B cell (primary cell): ENCODE data around the gene CCDC85C.

ENCODE experiments used
- EZH2 ChIP-seq: IDR thresholded peaks from 2 replicates; pipeline ENCODE4 v1.6.1; 2012; ENCODE audit warnings: borderline replicate concordance, low read depth, mild to moderate bottlenecking, moderate library complexity, low read length; ENCODE audit not compliant: insufficient read depth, poor library complexity, severe bottlenecking
- TF ChIP-seq, protein P1 (sequence below): fragments of 200-600 bp; IDR thresholded peaks from one replicate; pipeline ENCODE4 v1.8.0; 2022; ENCODE audit warnings: antibody characterized with exemption, mild to moderate bottlenecking

- TF ChIP-seq, protein P1, sequence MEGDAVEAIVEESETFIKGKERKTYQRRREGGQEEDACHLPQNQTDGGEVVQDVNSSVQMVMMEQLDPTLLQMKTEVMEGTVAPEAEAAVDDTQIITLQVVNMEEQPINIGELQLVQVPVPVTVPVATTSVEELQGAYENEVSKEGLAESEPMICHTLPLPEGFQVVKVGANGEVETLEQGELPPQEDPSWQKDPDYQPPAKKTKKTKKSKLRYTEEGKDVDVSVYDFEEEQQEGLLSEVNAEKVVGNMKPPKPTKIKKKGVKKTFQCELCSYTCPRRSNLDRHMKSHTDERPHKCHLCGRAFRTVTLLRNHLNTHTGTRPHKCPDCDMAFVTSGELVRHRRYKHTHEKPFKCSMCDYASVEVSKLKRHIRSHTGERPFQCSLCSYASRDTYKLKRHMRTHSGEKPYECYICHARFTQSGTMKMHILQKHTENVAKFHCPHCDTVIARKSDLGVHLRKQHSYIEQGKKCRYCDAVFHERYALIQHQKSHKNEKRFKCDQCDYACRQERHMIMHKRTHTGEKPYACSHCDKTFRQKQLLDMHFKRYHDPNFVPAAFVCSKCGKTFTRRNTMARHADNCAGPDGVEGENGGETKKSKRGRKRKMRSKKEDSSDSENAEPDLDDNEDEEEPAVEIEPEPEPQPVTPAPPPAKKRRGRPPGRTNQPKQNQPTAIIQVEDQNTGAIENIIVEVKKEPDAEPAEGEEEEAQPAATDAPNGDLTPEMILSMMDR, result peak; percentile 25
- no peak for TF ChIP-seq EZH2
Measured at GRCh38 chr14:99609245-99610170, 5.5 kb upstream of the CCDC85C start.
